ENCODE data around the gene BLACAT1. TPM values are rescaled to one million over a fixed set of nuclear protein-coding genes. Genes with fewer than 3 reads are reported as not detected.

Gene BLACAT1
- polyA plus RNA-seq, 1 of the 3 experiments (the other 2 are of a cell fraction): not detected

DNA sequence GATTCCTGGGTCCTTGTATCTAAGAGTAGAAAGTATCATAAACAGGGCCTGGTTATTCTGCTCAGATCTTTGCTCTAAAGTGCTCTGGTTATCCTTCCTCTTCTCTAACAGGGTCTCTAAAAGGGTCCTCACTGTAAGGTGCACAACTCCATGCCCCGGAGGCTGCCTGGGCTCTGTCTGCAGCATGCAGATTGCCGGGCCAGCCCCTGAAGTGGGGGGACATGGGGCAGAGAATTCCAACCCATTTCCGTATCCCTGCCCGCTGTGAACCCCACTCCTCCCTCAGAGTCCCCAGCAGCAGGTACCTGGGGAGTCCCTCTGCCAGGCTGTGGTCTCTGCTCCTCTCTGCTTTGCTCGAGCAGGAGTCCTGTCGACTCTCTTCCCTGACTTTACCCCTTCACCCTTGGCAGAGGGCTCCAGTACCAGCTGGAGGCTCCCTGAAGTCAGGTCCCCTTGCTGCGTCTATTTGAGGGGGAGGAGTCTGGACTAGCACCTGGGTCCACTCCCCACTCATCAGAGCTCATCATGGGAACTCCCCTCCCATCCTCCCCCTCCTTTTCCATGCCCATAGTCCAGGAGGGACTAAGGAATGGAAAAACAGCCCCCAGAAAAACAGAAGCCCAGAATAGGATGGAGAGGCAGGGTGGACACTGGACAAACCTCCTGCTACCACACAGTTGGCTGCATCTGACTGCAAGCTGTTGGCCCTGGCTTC lies 12.1 kb downstream of the BLACAT1 start:
- H3F3A ChIP-seq (replicated peaks; ENCODE audit: insufficient read depth): no peaks in the 10 kb centered on the region
- H3K9ac ChIP-seq: no peak overlapping the region
- 47% methylated on average over 7 of the region's 7 CpGs for WGBS (ENCODE audit: low lambda C conversion rate)
- H3K27ac ChIP-seq (ENCODE audit: low read depth in 2 of 2, low read length in 1 of 2): no peak overlapping the region
- ChIA-PET POLR2A (no interaction called here), CTCF (interaction anchor here (0.8 to 1.1 kb wide), 3 partner anchors 41 to 85 kb away, joined by 3 read pairs; no protein-coding TSS in a partner anchor)
- H3K9me2 ChIP-seq: no peaks in the 10 kb centered on the region
- H3K4me1 ChIP-seq (ENCODE audit: control insufficient read depth in 1 of 2, insufficient read depth in 2 of 2, low read depth in 1 of 2, low read length in 1 of 2): peaks cover under 1 to 6% of the 10 kb centered on the region in 2 experiments; a peak in 2 of 4 replicates
- no peaks in the 10 kb centered on the region for H3K36me3 ChIP-seq (replicated peaks in 1 of 2; ENCODE audit: control insufficient read depth in 1 of 2, insufficient read depth in 2 of 2, low read length in 1 of 2)
- no peak for TF ChIP-seq EP300 (IDR thresholded peaks at IDR 0.05; ENCODE audit: borderline replicate concordance in 1 of 2, low read depth in 1 of 2, low read length in 1 of 2)
- TF ChIP-seq, protein P1, sequence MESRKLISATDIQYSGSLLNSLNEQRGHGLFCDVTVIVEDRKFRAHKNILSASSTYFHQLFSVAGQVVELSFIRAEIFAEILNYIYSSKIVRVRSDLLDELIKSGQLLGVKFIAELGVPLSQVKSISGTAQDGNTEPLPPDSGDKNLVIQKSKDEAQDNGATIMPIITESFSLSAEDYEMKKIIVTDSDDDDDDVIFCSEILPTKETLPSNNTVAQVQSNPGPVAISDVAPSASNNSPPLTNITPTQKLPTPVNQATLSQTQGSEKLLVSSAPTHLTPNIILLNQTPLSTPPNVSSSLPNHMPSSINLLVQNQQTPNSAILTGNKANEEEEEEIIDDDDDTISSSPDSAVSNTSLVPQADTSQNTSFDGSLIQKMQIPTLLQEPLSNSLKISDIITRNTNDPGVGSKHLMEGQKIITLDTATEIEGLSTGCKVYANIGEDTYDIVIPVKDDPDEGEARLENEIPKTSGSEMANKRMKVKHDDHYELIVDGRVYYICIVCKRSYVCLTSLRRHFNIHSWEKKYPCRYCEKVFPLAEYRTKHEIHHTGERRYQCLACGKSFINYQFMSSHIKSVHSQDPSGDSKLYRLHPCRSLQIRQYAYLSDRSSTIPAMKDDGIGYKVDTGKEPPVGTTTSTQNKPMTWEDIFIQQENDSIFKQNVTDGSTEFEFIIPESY (IDR thresholded peaks at IDR 0.05; ENCODE audit: borderline replicate concordance, low read depth): no peak
- TF ChIP-seq, protein P2, sequence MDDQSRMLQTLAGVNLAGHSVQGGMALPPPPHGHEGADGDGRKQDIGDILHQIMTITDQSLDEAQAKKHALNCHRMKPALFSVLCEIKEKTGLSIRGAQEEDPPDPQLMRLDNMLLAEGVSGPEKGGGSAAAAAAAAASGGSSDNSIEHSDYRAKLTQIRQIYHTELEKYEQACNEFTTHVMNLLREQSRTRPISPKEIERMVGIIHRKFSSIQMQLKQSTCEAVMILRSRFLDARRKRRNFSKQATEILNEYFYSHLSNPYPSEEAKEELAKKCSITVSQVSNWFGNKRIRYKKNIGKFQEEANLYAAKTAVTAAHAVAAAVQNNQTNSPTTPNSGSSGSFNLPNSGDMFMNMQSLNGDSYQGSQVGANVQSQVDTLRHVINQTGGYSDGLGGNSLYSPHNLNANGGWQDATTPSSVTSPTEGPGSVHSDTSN (IDR thresholded peaks at IDR 0.05): no peak
- TF ChIP-seq, protein P3, sequence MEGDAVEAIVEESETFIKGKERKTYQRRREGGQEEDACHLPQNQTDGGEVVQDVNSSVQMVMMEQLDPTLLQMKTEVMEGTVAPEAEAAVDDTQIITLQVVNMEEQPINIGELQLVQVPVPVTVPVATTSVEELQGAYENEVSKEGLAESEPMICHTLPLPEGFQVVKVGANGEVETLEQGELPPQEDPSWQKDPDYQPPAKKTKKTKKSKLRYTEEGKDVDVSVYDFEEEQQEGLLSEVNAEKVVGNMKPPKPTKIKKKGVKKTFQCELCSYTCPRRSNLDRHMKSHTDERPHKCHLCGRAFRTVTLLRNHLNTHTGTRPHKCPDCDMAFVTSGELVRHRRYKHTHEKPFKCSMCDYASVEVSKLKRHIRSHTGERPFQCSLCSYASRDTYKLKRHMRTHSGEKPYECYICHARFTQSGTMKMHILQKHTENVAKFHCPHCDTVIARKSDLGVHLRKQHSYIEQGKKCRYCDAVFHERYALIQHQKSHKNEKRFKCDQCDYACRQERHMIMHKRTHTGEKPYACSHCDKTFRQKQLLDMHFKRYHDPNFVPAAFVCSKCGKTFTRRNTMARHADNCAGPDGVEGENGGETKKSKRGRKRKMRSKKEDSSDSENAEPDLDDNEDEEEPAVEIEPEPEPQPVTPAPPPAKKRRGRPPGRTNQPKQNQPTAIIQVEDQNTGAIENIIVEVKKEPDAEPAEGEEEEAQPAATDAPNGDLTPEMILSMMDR (IDR thresholded peaks at IDR 0.05): no peak
- TF ChIP-seq, protein P4, sequence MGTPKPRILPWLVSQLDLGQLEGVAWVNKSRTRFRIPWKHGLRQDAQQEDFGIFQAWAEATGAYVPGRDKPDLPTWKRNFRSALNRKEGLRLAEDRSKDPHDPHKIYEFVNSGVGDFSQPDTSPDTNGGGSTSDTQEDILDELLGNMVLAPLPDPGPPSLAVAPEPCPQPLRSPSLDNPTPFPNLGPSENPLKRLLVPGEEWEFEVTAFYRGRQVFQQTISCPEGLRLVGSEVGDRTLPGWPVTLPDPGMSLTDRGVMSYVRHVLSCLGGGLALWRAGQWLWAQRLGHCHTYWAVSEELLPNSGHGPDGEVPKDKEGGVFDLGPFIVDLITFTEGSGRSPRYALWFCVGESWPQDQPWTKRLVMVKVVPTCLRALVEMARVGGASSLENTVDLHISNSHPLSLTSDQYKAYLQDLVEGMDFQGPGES (IDR thresholded peaks at IDR 0.05; ENCODE audit: low read depth, low read length): no peak
- TF ChIP-seq GATA2 (CRISPR knock-in tag; IDR thresholded peaks at IDR 0.05): no peak
- TF ChIP-seq SIN3A (IDR thresholded peaks at IDR 0.05; ENCODE audit: borderline replicate concordance, low read depth, low read length): no peak
- H3K4me3 ChIP-seq (ENCODE audit: low read depth in 2 of 2, low read length in 1 of 2): no peak overlapping the region
- H3K9me3 ChIP-seq: no peaks in the 10 kb centered on the region
- no peaks in the 10 kb centered on the region for H4K20me1 ChIP-seq (ENCODE audit: insufficient read depth)
- H3K27me3 ChIP-seq (ENCODE audit: insufficient read depth): peaks cover 24% of the 10 kb centered on the region; the same call in 1 of the 2 replicates
- no peak overlapping the region for H2AFZ ChIP-seq (ENCODE audit: low read depth)
- no peaks in the 10 kb centered on the region for H3K79me2 ChIP-seq (ENCODE audit: insufficient read depth)
- no peak overlapping the region for H3K4me2 ChIP-seq
- DNase-seq: no peak
